ENCODE results near the gene CCDC137. TPM values are rescaled to one million over a fixed set of nuclear protein-coding genes. Genes with fewer than 3 reads are reported as not detected.
A peak's percentile ranks its signal among the peaks of the same experiment; 100 is the strongest.

The CCDC137 gene
- total RNA-seq, 1 donor from 2014 or later = 6.9 TPM

DNA sequence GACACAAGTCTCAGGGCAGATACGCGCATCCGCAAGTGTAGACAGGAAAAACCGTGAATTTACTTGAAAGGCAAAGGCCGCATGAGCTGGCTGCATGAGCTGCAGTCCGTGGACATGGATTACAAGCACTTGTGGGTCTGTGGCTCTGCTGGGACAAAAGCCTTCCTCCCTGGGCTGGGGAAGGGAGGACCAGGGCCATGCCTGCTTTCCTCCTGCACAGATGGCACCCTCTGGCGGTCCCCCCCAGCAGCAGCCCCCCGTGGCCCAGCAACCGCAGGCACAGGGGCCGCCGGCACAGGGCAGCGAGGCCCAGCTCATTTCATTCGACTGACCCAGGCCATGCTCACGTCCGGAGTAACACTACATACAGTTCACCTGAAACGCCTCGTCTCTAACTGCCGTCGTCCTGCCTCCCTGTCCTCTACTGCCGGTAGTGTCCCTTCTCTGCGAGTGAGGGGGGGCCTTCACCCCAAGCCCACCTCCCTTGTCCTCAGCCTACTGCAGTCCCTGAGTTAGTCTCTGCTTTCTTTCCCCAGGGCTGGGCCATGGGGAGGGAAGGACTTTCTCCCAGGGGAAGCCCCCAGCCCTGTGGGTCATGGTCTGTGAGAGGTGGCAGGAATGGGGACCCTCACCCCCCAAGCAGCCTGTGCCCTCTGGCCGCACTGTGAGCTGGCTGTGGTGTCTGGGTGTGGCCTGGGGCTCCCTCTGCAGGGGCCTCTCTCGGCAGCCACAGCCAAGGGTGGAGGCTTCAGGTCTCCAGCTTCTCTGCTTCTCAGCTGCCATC lies 34.9 kb downstream of the CCDC137 start:
- no peak for DNase-seq (ENCODE audit: low read depth in 2 of 2)

DNA sequence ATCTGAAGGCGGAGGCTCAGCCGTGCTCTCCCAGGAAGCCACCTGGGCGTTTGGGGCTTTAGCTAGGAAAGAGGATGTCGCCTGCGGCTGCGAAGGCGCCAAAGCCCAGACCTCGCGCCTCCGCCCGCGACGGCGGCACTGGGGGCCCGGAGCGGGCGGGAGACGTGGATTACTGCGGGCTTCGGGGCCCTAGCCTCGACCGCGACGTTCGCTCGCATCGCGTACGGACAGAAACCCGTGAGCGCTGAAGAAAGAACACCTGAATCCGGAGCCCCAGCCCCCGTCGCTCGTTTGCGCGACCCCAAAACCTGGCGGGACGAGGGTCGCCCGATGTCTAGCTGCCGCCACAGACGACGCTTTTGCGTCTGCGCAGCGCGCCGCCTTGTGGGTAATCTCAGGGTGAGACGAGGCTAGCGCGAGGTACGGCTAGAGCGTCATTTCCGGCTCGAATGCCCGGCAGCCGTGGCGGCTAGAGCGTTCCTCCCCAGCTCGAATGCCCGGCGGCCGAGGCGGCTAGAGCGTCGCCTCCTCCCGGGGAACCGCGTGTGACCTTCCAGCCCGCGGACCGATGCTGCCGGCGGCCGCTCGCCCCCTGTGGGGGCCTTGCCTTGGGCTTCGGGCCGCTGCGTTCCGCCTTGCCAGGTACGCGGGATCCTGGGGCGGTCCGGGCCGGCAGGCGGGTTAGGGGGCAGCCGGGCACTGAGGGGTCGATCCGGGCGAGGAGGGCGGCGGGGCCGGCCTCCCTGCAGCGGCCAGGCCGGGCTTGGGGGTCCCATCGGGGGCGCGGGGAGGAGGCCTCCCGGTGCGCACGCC lies 36.6 kb downstream of the CCDC137 start, which contains the start of gene MRPL12:
TSS of gene MRPL12 (plus strand) at position 434 of the 813 bp plus-strand sequence. CDS start at position 569, 135 bp downstream.
- peak; percentile 95 for DNase-seq (ENCODE audit: low read depth in 2 of 2)

DNA sequence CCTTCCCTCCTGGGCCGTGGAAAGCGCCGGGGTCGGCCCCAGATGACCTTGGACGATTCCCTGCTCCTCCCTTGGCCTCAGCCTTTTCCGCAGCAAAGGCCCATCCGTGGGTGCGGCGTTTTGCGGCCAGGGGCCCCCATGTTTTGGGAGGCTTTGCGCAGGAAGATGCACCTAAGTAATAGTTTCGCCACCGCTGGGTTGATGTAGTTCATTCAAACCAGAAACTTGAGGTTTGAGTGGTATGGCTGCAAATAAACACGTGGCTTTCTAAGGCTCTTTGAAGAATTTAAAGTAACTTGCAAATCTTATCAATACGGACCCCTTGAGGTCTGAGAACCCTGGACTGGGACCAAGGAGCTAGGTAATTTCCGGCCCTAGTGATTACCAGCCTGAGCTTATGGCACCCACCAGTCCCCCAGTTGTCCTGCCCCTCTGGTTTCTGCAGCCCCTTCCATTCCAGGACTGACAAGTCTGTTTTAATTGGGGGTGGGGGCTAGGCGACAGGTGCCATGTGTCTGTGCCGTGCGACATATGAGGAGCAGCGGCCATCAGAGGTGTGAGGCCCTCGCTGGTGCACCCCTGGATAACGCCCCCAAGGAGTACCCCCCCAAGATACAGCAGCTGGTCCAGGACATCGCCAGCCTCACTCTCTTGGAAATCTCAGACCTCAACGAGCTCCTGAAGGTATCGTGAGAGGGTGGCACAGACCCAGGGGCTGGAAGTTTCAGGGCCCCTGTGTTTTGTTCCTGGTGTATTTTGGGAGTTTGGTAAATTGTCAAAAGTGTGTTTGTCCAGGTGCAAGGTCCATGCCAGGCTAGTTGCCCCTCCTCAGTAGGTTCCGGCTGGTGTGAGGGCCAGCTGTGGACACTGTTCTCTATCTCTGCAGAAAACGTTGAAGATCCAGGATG lies 37.5 kb downstream of the CCDC137 start:
- no peak for DNase-seq (ENCODE audit: low read depth in 2 of 2)

DNA sequence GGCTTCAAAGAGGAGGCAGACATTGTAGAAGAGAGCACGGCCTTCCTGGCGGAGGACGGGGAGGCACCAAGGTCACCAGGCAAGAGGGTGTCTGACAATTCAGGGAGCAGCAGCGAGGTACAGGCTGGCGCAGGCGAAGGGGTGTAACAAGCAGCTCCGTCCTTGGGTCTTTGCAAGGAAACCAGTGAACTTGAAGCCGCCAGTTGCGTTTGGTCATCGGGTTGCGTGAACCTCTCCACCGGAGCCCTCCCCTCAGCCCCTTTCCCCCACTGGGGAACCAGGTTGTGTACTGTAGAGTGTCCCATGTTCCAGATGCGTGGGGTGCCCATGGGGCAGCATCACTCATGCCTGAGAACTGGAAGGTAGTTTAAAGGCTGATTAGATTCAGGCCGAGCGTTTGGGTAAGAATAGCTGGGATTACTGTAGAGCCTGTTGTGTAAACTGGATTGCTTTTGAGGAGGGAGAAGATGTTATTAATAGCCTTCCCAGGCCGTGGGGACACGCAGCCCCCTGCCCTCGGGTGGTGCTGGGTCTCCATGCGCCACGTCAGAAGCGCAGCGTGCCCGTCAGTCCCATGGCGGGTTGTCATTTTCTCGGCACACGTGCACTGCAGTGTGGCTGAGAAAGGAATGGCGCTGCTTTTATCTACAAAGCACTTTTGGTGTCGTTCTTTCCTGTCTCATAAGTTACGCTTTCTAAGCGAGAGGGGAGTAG lies 39.1 kb downstream of the CCDC137 start:
- DNase-seq (ENCODE audit: low read depth in 2 of 2) = no peak

DNA sequence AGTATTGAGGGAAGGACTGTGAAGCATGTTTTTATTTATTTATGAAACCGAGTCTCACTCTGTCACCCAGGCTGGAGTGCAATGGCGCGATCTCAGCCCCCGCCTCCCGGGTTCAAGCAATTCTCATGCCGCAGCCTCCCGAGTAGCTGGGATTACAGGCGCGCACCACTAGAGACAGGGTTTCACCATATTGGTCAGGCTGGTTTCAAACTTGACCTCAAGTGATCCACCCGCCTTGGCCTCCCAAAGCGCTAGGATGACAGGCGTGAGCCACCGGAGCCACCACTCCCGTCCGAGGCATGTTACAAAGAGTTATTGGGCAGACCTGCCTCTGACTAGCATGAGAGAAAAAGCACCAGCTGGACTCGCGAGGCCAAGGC lies 39.7 kb downstream of the CCDC137 start:
- no peak for DNase-seq (ENCODE audit: low read depth in 2 of 2)

DNA sequence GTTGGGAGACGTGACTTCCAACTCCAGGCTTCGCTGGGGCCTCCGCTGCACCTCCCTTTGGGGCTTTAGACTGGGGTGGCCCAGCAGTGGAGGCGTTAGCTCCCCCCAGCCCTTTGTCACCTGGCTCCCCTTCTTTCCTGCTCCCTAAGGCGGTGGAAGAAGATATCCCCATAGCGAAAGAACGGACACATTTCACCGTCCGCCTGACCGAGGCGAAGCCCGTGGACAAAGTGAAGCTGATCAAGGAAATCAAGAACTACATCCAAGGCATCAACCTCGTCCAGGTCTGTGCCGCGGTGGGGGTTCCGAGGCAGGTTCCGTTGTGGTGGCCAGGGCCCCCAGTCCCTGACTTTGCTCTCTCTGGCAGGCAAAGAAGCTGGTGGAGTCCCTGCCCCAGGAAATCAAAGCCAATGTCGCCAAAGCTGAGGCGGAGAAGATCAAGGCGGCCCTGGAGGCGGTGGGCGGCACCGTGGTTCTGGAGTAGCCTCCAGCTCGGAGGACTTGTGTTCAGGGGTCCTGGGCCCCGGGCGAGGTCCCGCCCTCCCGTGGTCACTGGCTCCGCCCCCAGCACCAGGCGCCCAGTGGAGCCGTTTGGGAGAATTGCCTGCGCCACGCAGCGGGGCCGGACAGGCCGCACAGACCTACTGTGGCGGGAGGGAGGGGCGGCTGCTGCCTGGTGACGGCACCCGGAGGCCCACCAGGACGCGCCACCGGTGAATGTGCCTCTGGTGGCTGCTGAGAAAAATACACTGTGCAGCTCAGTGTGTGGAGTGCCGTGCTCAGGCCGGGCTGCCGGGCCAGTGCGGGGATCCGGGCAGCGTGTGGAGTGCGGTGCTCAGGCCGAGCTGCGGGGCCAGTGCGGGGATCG lies 40.5 kb downstream of the CCDC137 start:
- DNase-seq (ENCODE audit: low read depth in 2 of 2) = no peak

DNA sequence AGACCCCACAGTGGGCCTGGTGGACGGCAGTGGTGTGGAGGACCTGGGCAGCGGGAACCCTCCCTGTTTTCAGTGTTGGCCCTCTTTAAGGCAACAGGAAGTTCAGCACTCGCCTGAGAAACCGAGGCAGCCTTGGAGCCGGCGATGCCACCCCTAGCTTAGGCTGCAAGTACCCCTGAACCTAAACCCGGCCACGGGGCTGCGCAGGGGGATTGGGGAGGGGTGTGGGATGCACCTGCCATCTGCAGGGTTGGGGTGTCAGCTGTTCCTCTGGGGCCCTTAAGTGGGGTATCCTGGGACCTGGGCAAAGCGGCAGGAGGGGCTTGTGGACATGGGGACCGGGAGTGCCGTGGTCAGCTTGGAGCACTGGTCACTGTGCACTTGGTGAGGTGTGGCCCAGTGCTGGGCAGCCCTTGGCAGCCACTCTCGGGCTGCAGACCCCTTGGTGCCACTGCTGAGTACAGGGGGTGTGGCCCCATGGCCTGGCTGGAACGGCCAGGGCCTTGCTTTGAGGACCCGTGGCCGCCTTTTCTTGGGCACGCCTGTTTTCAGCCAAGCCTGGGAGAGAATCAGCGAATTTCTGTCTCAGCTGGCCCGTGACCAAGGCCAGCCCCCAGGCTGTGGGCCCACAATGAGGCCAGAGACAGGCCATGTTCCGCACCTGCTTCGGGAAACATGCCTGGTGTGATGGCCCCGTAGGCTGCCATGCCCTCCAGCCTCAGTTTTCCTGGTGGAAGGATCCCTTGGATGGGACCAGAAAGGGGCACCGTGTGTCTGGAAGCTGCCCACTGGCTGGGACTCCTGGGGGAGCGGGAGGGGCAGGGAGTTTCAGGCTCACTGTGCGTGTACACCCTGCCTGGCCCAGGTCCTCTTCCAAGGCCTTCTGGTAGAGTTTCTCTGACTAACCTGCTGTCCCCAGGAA lies 41.4 kb downstream of the CCDC137 start:
- DNase-seq (ENCODE audit: low read depth in 2 of 2) = no peak

DNA sequence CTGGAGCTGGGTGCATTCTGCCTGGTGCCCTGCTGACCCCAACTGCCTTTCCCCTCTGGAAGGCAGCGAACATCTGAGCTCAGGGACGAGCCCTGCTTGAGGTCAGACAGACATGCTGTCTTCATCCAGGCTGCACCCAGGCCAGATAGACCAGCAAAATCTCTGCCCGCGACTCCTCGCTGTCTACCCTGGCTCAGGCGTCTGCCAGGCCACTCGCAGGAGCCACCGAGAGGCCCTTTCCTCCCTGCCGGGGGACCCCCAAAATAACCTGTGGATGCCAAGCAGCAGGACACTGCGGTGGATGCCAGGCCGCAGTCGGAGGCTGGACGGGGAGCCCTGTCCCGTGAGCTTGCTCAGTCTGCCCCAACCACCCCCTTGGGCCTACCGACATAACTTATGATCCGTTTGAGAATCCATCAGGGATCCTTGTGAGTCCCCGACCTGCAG lies 42.2 kb downstream of the CCDC137 start:
- no peak for DNase-seq (ENCODE audit: low read depth in 2 of 2)

DNA sequence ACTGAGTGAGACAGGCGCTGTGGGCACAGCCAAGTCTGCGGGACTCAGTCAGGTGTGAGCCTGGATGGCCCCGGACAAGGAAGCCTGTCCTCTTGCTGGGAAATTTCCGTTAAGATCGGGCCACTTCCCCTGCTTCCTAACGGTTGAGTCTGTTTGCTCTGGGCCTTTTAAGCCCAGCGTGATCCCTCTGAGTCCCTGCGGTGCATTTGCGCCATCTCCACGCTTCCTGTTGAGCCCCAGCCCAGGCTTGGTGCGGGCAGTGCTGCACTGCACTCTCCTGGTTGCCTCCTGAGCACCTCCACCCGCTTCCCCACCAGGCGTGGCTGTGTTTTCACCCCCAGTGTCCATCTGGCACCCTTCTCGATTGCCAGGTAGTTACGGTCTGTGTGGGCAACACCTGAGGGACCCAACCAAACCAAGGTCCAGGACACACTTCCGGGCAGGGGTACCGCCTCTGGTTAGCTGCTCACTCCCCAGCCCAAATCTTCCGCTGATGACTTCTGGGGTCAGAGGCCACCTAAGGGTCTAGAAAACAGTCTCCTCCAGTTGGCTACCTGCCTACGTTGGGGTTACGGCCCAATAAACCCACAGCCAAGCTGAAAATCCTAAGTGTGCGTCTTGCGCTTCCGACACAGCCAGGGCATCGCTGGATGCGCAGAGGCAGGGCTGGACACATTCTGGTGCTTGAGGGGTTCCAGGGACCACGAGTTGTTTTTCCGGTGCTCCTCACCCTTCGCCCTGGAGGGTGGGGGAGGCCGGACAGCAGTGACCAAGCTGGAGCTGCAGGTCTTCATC lies 44.2 kb downstream of the CCDC137 start:
- DNase-seq (ENCODE audit: low read depth in 2 of 2) = peak in 1 of 2 donors; percentile 37

DNA sequence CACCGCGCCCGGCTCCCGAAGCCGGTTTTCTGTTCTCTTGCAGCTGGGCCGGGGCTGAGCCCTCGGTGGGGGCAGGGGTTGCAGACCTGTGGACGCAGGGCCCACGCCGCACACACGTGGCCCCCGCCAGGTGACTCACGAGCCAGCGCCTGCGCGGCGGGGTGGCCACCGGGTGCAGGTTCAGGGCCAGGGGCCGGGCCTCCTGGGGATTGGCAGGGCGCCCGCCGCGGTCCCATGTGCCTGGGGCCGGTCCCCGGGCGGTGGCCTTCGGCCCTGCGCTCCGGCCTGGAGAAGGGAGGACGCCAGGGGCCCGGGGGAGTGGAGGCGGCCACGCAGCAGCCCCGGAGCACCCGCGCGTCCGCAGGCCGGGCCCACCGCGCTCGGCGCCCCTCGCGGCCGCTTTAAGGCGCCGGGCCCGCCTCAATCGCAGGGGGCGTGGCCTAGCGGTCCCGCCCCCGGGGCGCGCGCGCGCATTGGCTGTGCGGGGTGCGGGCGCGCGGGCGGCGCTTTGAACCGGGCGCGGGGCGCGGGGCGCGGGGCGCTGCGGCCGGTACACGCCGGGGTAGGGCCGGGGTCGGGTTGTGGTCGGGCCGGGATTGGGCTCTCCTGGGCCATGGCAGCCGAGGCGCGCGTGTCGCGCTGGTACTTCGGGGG lies 45.4 kb downstream of the CCDC137 start, which contains the start of gene SLC25A10:
TSS of gene SLC25A10 (plus strand) at position 471 of the 654 bp plus-strand sequence. CDS start at position 614, 143 bp downstream.
- peak; percentile 75 to 82 for DNase-seq (ENCODE audit: low read depth in 2 of 2)

DNA sequence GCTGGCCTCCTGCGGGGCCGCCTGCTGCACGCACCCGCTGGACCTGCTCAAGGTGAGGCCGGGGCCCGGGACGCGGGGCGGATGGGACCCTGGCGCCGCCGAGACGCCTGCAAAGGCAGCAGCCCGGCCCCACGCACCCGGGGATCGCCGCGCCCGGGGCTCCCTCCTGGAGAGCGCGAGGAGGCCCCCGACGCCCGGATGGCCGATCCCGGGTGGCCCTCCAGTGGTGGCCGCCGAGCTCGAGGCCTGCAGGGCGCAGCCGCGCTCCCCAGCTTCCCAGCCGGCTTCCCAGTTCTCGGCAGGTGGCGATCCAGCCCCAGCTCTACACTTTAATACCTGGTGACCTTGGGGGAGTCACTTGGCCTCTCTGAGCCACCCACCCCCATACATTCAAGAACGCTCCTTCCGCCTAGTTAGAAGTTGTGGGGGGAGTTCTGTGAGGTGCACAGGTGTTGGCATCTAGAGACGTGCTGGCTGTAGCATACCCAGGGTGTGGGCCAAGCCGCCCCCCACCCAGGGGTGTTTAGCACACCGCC lies 46.0 kb downstream of the CCDC137 start:
- peak; percentile 42 to 46 for DNase-seq (ENCODE audit: low read depth in 2 of 2)

DNA sequence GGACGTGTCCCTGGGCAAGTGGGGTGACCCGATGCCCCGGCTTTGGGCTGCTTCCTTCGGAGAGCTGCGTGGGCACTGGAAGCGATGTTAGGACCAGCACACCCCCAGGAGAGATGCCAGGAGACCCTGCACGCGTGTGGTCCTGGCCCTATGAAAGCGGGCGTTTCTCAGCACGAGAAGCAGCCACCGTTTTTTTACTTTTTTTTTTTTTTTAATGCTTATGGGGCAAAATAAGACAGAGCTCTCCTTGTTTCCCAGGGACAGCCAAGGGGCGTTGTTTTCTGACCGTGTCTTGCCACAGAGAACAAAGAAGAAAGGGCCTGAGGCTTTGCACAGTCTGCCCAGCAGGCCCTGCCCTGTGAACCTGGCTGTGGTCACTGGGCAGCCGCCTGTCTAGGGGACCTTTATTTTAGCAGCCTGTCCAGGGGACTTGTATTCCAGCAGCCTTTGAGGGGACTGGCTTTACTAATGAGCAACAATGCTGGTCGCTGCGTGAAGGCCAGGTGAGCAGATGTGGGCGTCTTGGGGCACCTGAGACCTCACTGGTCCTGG lies 46.5 kb downstream of the CCDC137 start:
- DNase-seq (ENCODE audit: low read depth in 2 of 2) = no peak

DNA sequence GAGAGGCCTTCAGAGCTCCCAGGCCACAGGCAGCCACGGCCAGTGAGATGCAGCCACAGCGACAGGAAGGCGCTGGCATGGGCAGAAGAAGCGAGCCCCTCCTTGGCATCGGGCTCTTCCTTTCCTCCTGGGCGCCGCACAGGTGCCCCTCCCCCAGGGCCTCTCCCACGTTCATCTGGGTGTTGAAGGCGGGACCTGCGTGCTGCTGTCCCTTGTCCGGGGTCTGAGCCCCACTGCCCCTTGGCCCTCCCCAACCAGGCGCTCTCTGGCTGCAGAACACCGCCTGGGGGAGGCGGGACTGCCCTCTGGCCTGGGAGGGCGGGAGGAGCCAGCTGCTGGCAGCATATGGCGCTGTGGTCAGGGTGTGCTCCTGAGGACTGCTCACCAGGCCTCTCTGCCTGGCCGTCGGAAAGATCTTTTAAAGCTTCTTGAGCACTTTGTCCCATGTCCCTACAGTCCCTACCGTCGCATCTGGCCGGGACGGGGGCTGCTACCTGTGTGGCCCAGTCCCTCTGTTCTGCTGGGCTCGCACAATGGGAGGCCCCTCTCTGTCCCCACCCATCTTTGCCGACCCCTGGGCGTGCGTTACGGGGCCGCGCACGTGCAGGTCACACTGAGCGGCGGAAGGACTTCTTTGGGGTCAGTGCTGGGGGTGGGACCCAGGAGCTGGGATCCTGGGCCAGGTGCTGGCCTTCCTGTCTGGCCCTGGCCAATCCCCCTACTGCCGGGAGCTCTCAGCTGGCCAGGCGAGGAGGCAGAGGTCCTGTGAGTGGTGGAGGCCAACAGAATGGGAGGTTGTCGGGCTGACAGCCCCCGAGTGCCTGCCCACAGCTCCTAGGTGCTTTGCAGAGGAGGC lies 47.2 kb downstream of the CCDC137 start:
- no peak for DNase-seq (ENCODE audit: low read depth in 2 of 2)

DNA sequence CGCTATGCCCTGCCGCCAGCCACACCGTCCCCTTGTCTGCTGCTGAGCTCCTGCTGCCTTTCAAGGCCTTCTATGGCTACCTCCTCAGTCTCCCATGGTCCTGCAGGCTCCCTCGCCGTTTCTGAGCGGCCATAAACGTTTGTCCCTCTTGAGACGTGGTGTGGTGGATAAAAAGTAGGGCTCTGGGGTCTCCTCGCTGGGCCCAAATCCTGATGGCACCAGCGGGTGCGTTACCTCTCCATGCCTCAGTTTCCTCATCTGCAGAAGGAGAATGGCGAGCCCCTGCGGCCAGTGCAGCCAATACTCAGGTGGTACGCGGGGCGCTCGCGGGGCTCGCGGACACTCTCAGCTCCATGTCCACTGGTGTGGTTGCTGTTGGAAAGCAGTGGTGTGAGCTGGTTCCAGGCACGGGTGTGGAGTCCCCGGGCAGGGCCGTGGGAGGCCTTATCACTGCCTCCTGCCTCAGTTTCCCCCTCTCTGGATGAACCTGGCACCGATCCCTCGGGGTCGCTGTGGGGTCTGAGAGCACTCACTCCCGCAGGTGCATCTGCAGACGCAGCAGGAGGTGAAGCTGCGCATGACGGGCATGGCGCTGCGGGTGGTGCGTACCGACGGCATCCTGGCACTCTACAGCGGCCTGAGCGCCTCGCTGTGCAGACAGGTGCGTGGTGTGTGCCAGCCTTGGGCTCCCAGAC lies 48.0 kb downstream of the CCDC137 start:
- no peak for DNase-seq (ENCODE audit: low read depth in 2 of 2)

Measured in lung microvascular endothelial cell (primary cell).